T-helper 2 cell (primary cell): ENCODE measurements around the gene TGFBR3.
A peak's percentile ranks its signal among the peaks of the same experiment; 100 is the strongest.

ENCODE experiments used
- DNase-seq, 5 experiments: peaks; one replicate each; pipeline versions ENCODE4 v3.0.0 to v3.0.0-alpha.2; 2012 to 2022

The TGFBR3 gene

GRCh38 chr1:91707114-91707889 is 178.6 kb downstream of the TGFBR3 start:
- no peak for DNase-seq

GRCh38 chr1:91706140-91706957 is 179.6 kb downstream of the TGFBR3 start:
- no peak for DNase-seq

GRCh38 chr1:91704746-91705145 is 181.2 kb downstream of the TGFBR3 start:
- DNase-seq = no peak

DNA sequence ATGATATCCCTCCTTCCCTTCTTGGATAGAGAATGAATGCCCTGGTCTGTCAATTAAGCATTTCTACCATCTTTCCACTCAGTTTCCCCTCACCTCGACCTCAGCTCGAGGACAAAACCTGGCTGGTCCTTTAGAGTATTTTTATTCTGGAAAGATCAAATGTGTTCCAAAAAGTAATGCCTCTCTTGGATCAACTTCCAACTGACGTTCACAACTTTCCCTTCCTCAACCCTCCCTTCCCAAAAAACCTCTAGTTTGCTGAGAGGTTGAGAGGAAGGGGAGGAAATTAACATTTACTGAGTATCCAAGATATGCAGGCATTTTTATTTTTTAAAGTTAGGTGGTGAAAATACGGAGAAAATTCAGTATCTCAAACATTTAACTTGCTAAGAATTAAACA is 182.9 kb downstream of the TGFBR3 start:
- DNase-seq = no peak

- DNase-seq = no peak
Measured at GRCh38 chr1:91701472-91701869, 184.5 kb downstream of the TGFBR3 start.

- no peak for DNase-seq
Measured at GRCh38 chr1:91700771-91701471, 185.0 kb downstream of the TGFBR3 start.

DNA sequence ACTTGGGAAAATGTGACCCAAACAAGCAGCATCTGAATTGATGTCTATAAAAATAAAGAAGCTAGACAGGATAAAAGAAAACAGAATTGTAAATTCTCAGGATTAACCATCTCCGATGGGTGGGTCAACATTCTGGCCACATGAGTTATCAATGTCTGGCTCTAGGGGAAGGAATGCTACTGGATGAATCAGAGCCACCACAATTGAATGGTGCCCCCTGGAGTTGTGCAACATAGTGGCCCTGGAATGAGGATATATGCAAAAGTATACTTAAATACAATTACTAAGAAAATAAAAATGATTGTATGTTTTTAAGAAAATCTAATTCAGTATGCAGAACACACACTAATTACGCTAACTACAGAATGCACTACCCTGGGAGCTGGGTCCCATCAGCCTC is 185.6 kb downstream of the TGFBR3 start:
- DNase-seq = no peak

GRCh38 chr1:91699339-91699974 is 186.5 kb downstream of the TGFBR3 start:
- DNase-seq = peak in 1 of 5 experiments; percentile 50

GRCh38 chr1:91697861-91698260 is 188.1 kb downstream of the TGFBR3 start:
- no peak for DNase-seq

DNA sequence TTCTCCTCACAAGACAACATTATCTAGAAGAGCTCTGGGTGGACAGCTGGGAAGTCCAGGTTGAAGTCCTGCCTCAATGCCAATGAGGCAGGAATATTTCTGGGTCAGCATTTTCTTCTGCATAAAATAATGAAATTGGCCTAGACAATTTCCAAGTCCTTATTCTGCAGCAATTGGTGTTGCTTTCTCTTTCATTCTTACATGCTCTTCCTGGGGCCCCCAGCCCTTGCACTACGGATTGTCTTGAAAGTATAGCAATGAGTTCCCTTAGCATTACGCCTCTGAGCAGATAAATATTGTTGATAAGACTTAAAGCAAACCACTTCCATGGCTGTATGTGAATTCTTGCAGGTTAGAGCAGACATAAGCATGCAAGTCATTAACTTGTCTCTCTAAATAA is 188.5 kb downstream of the TGFBR3 start:
- peak in 4 of 5 experiments; percentile 8 to 97 (median 28) for DNase-seq

DNA sequence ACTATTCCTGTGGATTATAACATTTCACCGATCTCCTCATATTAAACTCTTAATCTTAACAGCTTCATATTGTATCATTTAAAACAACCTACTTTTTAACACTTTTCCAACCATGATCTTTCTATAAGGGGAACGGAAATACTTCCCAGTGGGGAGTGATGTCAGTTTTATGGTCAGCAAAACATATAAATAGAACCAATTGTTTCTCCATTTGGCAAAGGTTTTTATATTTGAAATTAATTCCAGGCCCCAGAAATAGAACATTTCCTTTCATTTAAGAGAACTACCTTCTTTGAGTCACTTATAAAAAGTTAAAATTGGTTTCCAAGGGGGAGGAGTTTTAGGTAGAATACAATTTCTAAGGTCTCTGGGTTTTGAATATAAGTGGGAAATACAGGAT is 189.6 kb downstream of the TGFBR3 start:
- DNase-seq = no peak

DNA sequence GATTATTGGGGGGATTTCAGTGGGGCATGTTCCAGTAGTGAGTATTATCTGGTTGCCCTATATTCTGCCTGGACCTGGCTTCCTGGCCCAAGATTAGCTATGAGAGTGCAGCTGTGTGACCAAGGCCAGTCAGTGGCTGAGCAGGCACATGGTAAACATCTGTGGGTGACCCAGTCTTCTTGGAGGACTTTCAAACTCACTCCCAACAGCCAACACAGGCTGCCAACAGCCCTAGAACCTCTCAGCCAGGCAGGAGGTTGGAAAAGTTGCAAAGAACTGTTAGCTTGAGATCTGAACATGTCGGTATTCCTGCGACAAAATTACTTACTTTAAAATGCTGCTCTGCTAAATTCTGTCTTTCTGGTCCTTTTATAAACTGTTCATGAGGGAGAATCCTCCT is 192.4 kb downstream of the TGFBR3 start:
- no peak for DNase-seq

DNA sequence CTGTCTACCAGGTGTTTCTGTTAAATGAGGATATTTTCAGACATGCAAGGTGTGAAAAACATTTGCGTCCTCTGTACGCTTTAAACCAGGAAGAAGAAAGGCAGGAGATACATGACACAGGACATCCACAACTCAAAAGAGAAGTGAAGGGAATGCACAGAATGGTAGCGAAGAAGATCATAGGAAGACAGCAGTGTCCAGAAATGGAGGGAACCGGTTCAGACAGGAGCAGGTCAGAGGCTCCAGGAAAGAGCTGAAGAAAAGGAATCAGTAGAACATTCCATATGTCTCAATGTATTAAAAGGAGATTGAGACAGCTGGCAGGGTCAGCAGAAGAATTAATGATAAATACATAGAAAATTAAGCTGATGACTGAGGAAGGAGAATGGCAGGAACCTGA is 194.4 kb downstream of the TGFBR3 start:
- no peak for DNase-seq

- peak in 1 of 5 experiments; percentile 67 for DNase-seq
Measured at GRCh38 chr1:91689641-91690481, 196.1 kb downstream of the TGFBR3 start.

- DNase-seq = no peak
Measured at GRCh38 chr1:91687452-91687851, 198.5 kb downstream of the TGFBR3 start.

- DNase-seq = no peak
Measured at GRCh38 chr1:91685994-91686393, 200.0 kb downstream of the TGFBR3 start.

GRCh38 chr1:91684481-91685196 is 201.3 kb downstream of the TGFBR3 start:
- DNase-seq = peak in 2 of 5 experiments; percentile 6 to 74

DNA sequence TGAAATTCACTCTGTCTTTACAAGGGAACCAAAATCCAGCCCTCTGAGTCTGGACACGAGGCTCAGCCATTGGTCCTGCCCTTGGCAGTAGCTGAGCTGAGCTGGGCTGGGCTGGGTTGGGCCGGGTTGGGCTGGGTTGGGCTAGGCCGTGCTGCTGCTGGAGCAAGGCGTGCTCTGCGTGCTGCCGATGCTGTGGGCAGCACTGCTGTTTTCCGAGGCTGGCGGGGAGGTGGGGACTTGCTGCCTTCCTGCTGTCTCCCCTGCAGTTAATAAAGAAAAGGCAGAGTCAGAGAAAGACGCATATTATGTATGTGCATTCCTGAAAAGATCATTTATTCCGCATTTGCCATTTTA is 202.4 kb downstream of the TGFBR3 start:
- no peak for DNase-seq

- no peak for DNase-seq
Measured at GRCh38 chr1:91682882-91683597, 202.9 kb downstream of the TGFBR3 start.

DNA sequence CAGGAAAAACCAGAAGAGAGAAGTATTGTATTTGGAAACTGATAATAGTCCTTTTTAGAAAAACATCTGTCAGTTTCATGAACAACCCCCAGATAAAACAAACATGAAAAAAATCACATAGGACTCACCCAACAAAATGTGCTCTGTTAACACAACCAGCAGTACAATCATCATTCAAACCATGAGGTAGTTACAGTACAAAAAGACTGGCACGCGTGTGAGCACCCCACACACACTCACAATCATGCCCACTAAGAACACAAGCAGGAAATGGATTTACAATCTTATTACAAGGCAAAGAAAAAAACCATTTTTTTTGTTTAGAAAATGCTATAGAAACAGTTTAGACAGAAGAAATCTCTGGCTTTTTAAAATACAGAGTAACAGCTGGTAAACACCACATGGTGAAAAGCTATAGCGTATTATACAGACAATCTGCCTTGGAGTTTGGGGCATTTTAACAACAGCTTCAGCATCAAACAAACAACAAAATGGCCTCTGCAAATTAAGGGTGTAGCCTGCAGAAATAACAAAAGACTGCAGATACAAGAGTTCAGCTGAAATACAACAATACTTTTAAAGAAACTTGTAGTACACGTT is 205.3 kb downstream of the TGFBR3 start:
- DNase-seq = peak in 1 of 5 experiments; percentile 57
